ENCODE results near the gene FAM117B. TPM values are rescaled to one million over a fixed set of nuclear protein-coding genes. Genes with fewer than 3 reads are reported as not detected.
"Not testable (repeated sequence)": the region's sequence is repeated elsewhere in the genome, so short reads cannot be mapped to it uniquely, and the experiment has no call there.

The FAM117B gene
- total RNA-seq, 1 donor from 2014 or later: 13.1 TPM

- Histone ChIP-seq H3K27me3 (ENCODE audit: low read depth) (no peaks in the 10 kb centered on the region), H3K4me1 (no peaks in the 10 kb centered on the region), H3K36me3 (no peaks in the 10 kb centered on the region), H3K27ac (no peak overlapping the region), H3K4me3 (no peak overlapping the region), H3K9me3 (no peaks in the 10 kb centered on the region)
- TF ChIP-seq CTCF (IDR thresholded peaks at IDR 0.05): no peak
- intact Hi-C loops (cut with DNase I): no loop called here
- DNase-seq (no peak), ATAC-seq (no peak)
Observed at GRCh38 chr2:202653890-202654289, 19.1 kb downstream of the FAM117B start.

GRCh38 chr2:202657876-202658275, 23.1 kb downstream of the FAM117B start:
- Histone ChIP-seq H3K27me3 (ENCODE audit: low read depth) (no peaks in the 10 kb centered on the region), H3K9me3 (no peaks in the 10 kb centered on the region), H3K36me3 (no peaks in the 10 kb centered on the region), H3K4me1 (no peaks in the 10 kb centered on the region), H3K27ac (no peak overlapping the region), H3K4me3 (no peak overlapping the region)
- DNase-seq: no peak
- no peak for TF ChIP-seq CTCF (IDR thresholded peaks at IDR 0.05)
- intact Hi-C loops (cut with DNase I): no loop called here
- no peak for ATAC-seq

- ATAC-seq (no peak), DNase-seq (no peak)
- no peak for TF ChIP-seq CTCF (IDR thresholded peaks at IDR 0.05)
- no peak overlapping the region for H3K4me3 ChIP-seq
- no peak overlapping the region for H3K27ac ChIP-seq
- no peaks in the 10 kb centered on the region for H3K36me3 ChIP-seq
- H3K9me3 ChIP-seq: no peaks in the 10 kb centered on the region
- peaks cover 8% of the 10 kb centered on the region for H3K4me1 ChIP-seq
- intact Hi-C loops (cut with DNase I): no loop called here
- no peaks in the 10 kb centered on the region for H3K27me3 ChIP-seq (ENCODE audit: low read depth)
Observed at GRCh38 chr2:202660796-202661195, 26.0 kb downstream of the FAM117B start.

- TF ChIP-seq CTCF (IDR thresholded peaks at IDR 0.05): no peak
- ATAC-seq (no peak), DNase-seq (no peak)
- Histone ChIP-seq H3K27me3 (ENCODE audit: low read depth) (no peaks in the 10 kb centered on the region), H3K9me3 (no peaks in the 10 kb centered on the region), H3K36me3 (no peaks in the 10 kb centered on the region), H3K4me3 (no peak overlapping the region), H3K27ac (no peak overlapping the region), H3K4me1 (peaks cover 20% of the 10 kb centered on the region)
- intact Hi-C loops (cut with DNase I): no loop called here
Observed at GRCh38 chr2:202669841-202670240, 35.1 kb downstream of the FAM117B start.

GRCh38 chr2:202671317-202672035, 36.7 kb downstream of the FAM117B start:
- peak in 1 of 2 donors; percentile 48 for ATAC-seq
- Histone ChIP-seq H3K27me3 (ENCODE audit: low read depth) (no peaks in the 10 kb centered on the region), H3K9me3 (no peaks in the 10 kb centered on the region), H3K4me1 (peaks cover 11% of the 10 kb centered on the region), H3K36me3 (no peaks in the 10 kb centered on the region), H3K27ac (no peak overlapping the region), H3K4me3 (no peak overlapping the region)
- intact Hi-C loops (cut with DNase I): no loop called here
- no peak for DNase-seq
- no peak for TF ChIP-seq CTCF (IDR thresholded peaks at IDR 0.05)

GRCh38 chr2:202675097-202675496, 40.3 kb downstream of the FAM117B start:
- DNase-seq; ATAC-seq; H3K27me3 ChIP-seq (ENCODE audit: low read depth); H3K4me3 ChIP-seq; H3K36me3 ChIP-seq; H3K9me3 ChIP-seq; H3K27ac ChIP-seq; intact Hi-C loops (cut with DNase I): not testable (repeated sequence)
- H3K4me1 ChIP-seq: peaks cover 11% of the 10 kb centered on the region

Data from lower lobe of right lung (tissue), 2 donors.